Measurements from ENCODE around the gene NSFL1C.

NSFL1C gene

DNA sequence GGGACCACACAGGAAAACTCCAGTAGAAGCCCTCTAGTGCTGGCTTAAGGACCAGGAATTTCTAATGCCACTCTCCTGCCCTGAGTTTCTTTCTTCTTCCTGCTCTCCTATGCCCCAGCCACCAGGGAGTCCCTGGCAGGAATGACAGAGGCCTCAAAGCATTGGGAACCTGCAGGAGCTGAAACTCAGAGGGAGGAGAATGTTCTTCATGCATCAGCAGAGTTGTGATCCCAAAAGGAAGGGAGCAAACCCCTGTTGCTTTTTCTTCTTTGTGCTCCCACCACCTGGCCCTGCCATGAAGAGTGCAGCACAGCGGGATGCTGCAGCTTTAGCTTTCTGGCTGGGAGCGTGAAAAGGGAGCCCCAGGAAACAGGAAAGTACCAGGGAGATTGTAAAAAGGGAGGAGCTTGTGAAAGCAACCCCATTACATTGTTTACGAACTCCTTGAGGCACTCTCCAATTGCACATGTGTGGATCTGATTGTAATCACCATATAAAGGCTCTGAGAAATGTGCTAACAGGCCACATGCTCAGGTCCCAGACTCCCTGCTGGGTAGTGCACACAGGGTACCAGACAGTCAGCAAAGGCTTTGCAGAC is 39.1 kb downstream of the NSFL1C start:
- TF ChIP-seq, protein P1, sequence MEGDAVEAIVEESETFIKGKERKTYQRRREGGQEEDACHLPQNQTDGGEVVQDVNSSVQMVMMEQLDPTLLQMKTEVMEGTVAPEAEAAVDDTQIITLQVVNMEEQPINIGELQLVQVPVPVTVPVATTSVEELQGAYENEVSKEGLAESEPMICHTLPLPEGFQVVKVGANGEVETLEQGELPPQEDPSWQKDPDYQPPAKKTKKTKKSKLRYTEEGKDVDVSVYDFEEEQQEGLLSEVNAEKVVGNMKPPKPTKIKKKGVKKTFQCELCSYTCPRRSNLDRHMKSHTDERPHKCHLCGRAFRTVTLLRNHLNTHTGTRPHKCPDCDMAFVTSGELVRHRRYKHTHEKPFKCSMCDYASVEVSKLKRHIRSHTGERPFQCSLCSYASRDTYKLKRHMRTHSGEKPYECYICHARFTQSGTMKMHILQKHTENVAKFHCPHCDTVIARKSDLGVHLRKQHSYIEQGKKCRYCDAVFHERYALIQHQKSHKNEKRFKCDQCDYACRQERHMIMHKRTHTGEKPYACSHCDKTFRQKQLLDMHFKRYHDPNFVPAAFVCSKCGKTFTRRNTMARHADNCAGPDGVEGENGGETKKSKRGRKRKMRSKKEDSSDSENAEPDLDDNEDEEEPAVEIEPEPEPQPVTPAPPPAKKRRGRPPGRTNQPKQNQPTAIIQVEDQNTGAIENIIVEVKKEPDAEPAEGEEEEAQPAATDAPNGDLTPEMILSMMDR (IDR thresholded peaks at IDR 0.05; ENCODE audit: control insufficient read depth, extremely low read depth, insufficient read depth) = no peak
- no peak overlapping the region for H3K4me3 ChIP-seq (ENCODE audit: low read depth, low read length)
- peak; percentile 65 for DNase-seq (ENCODE audit: low read depth)

DNA sequence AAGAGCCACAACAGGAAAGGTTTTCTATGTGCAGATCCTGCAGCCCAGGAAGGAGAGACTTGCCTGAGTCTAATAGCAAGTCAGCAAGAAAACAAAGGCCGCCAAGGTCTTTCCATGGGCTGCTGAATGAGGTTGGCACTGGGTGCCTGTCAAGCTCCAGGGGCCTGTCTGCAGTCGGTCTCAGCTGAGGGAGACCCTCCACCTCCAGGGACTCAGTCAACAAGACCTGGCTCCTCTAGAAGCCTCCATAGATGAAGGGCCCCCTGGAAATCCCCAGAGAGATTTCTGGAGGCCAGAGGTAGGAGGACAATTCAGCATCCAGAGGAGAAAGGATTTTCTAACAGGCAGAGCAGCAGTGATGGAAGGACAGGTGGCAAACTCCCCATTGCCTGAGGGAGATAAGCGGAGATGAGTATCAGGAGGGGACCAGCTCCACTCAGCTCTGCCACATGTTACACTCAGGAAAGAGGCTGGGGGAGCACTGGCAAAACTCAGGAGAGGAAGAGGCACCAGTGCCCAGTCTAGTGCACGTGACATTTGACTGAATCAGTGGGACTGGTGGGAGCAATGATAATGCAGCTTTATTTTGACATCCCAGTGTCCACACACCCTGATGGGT is 40.3 kb downstream of the NSFL1C start:
- TF ChIP-seq, protein P1 (IDR thresholded peaks at IDR 0.05; ENCODE audit: control insufficient read depth, extremely low read depth, insufficient read depth) = no peak

DNA sequence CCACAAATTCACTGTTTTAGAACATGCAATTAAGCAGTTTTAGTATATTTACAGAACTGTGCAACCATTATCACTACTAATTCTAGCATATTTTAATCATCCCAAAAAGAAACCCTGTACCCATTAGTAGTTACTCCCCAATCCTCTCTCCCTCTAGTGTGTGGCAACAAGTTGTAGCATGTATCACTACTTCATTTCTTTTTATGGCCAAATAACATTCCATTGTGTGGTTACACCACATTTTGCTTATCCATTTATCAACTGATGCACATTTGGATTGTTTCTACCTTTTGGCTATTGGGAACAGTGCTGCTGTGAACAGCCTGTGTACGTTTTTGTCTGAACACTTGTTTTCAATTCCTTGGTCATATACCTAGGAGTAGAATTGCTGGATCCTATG is 42.3 kb downstream of the NSFL1C start:
- DNase-seq (ENCODE audit: low read depth) = no peak
- H3K4me3 ChIP-seq (ENCODE audit: low read depth, low read length) = no peak overlapping the region
- TF ChIP-seq, protein P1 (IDR thresholded peaks at IDR 0.05; ENCODE audit: control insufficient read depth, extremely low read depth, insufficient read depth) = no peak

More for the DNA sequence above, 40.3 kb downstream of the NSFL1C start:
- DNase-seq (ENCODE audit: low read depth) = no peak
- H3K4me3 ChIP-seq (ENCODE audit: low read depth, low read length) = no peak overlapping the region

DNA sequence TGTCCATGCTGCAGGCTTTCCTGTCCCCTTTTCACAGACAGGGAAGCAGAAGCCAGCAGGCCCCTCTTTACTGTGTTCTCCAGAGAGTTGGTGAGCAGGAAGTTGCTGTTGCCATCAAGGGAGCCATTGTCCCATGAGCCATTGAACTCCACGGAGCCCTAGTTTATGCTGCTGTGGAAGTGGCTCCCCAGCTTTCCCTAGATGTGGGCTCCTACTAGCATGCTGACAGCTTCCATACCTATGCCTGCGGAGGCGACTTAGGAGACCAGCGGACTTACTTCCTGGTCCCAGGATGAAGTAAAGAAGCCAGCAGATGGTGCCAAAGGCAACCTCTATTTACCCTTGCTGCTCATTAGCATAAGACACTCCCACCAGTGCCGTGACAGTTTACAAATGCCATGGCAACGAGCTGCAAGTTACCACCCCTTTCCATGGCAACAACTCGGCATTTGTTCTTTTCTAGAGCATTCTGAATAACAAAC is 43.0 kb downstream of the NSFL1C start:
- no peak overlapping the region for H3K4me3 ChIP-seq (ENCODE audit: low read depth, low read length)
- TF ChIP-seq, protein P1 (IDR thresholded peaks at IDR 0.05; ENCODE audit: control insufficient read depth, extremely low read depth, insufficient read depth) = no peak
- peak; percentile 49 for DNase-seq (ENCODE audit: low read depth)

DNA sequence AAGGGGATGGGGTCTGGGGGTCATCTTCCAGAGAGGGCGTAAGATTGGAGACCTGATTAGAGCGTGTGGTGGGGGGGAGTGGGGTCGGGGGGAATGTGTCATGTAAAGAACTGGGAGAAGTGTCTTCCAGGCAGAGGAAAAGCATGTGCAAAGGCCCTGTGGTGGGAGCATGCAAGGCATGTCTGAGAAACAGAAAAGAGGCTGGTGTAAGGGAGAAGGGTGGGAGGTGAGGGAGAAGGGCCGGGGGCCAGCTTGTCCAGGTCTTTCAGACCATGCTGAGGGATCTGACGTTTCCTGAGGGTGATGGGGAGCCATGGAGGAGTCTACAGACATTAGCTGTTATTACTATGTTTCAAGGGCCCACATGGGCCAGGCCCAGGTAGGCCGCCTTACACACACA is 43.4 kb downstream of the NSFL1C start:
- TF ChIP-seq, protein P1 (IDR thresholded peaks at IDR 0.05; ENCODE audit: control insufficient read depth, extremely low read depth, insufficient read depth) = no peak
- no peak for DNase-seq (ENCODE audit: low read depth)
- H3K4me3 ChIP-seq (ENCODE audit: low read depth, low read length) = no peak overlapping the region

DNA sequence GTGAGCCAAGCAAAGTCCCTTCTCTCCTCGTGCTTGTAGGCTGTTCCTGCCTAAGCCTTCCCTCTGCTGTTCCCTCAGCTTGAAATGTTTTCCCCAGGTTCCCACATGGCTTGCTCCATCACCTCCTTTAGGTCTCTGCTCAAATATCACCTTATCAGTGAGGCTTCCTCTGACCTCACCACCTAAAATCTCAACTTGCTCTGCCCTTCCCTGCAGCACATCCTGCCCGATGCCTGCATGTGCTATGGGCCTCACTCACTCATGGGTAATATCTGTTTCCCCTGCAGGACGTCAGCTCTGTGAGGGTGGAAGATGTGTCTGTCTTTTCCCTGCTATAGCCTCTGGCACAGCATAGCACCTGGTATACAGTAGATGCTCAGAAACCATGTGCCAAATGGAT is 43.9 kb downstream of the NSFL1C start:
- DNase-seq (ENCODE audit: low read depth) = no peak
- no peak overlapping the region for H3K4me3 ChIP-seq (ENCODE audit: low read depth, low read length)
- TF ChIP-seq, protein P1 (IDR thresholded peaks at IDR 0.05; ENCODE audit: control insufficient read depth, extremely low read depth, insufficient read depth) = no peak
